ENCODE results near the gene CNMD. TPM values are rescaled to one million over a fixed set of nuclear protein-coding genes. Genes with fewer than 3 reads are reported as not detected.

The CNMD gene
- not detected for total RNA-seq
- long read RNA-seq, result 0 reads

DNA sequence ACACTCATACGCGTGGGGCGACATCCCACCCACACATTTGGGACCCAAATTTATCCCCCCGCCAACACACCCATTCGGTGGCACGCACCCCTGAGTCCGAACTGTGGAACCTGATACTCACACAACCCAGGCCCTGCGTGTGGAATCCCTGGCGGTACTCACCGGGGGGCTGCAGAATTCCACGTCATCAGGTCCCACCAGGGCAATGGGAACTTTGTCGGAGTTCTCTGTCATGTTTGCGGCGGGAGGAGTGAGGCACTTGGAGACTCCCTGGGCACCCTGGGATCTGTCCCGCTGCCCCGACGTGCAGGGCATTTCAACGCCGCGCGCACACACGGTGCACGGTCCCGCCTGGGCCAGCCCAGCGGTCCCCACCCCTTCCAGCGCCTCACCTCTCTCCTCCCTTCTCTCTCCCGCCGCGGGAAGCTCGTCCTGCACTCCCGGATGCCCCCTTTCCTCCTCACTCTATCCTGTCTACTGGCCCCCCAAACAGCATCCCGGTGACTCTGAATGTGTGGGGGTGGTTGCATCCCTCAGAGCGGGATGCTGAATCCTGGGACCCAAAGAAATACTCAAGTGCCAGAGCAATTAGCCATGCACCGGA is at the start of gene CNMD:
CNMD (minus strand) TSS at position 353 of the 604 bp plus-strand sequence; CDS start at position 234, 119 bp downstream.
- Histone ChIP-seq H3K36me3 (no peaks in the 10 kb centered on the region), H3K4me1 (peaks cover 14% of the 10 kb centered on the region), H3K27ac (replicated peaks) (no peak within 1 kb of the TSS), H3K27me3 (ENCODE audit: low read depth) (peaks cover 99% of the 10 kb centered on the region), H3K9me3 (replicated peaks) (peaks cover 7% of the 10 kb centered on the region), H3K4me3 (peak within 1 kb of the TSS; percentile 63)
- intact Hi-C loops (cut with micrococcal nuclease), result no loop called here
- TF ChIP-seq, protein P1, sequence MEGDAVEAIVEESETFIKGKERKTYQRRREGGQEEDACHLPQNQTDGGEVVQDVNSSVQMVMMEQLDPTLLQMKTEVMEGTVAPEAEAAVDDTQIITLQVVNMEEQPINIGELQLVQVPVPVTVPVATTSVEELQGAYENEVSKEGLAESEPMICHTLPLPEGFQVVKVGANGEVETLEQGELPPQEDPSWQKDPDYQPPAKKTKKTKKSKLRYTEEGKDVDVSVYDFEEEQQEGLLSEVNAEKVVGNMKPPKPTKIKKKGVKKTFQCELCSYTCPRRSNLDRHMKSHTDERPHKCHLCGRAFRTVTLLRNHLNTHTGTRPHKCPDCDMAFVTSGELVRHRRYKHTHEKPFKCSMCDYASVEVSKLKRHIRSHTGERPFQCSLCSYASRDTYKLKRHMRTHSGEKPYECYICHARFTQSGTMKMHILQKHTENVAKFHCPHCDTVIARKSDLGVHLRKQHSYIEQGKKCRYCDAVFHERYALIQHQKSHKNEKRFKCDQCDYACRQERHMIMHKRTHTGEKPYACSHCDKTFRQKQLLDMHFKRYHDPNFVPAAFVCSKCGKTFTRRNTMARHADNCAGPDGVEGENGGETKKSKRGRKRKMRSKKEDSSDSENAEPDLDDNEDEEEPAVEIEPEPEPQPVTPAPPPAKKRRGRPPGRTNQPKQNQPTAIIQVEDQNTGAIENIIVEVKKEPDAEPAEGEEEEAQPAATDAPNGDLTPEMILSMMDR (IDR thresholded peaks at IDR 0.05; ENCODE audit: borderline replicate concordance), result no peak
- DNase-seq, result no peak

DNA sequence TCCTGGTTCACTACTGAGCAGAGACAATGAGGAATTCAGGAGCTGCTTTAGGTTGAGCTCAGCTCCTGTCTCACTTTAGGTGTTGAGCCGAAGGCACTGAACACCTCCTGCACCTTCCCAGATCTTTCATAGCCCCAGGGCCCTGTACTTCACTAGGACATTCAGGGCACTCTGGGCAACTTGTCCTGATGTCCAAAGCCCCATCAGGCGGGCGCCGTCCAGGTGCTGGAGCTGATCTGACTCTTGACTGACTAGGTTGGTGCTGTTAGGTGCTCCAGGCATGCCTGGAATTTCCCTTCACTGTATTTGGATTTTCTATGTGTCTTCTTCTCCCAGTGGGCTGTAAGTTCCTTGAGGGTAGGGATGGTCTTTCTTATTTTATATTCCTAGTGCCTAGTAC is 48.4 kb upstream of the CNMD start:
- no peaks in the 10 kb centered on the region for H3K36me3 ChIP-seq
- peaks cover 52% of the 10 kb centered on the region for H3K27me3 ChIP-seq (ENCODE audit: low read depth)
- no peak overlapping the region for H3K4me3 ChIP-seq
- DNase-seq, result no peak
- no peaks in the 10 kb centered on the region for H3K4me1 ChIP-seq
- no peak overlapping the region for H3K27ac ChIP-seq (replicated peaks)
- intact Hi-C loops (cut with micrococcal nuclease), result no loop called here
- TF ChIP-seq, protein P1 (IDR thresholded peaks at IDR 0.05; ENCODE audit: borderline replicate concordance), result no peak
- H3K9me3 ChIP-seq (replicated peaks), result no peaks in the 10 kb centered on the region

DNA sequence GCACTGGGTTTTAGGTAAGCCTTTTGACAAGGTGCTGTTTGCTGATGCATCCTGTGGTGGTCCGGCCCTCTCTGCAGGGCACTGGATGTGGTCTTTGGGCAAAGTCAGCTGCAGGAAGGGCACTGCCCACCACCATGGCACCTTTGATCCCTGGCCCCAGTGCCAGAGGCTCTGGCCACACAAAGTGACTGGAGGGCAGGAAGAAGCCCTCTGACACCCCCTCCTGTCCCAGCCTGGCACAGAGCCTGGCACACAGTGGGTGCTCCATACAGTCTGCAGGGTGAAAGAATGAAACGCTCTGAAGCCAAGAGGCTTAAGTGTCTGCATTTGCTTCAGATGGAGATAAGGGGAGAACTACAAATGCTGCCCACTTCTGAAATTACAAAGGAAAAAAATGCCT is 47.6 kb upstream of the CNMD start:
- Histone ChIP-seq H3K27me3 (ENCODE audit: low read depth) (peaks cover 52% of the 10 kb centered on the region), H3K27ac (replicated peaks) (no peak overlapping the region), H3K4me3 (no peak overlapping the region), H3K4me1 (no peaks in the 10 kb centered on the region), H3K9me3 (replicated peaks) (no peaks in the 10 kb centered on the region), H3K36me3 (no peaks in the 10 kb centered on the region)
- TF ChIP-seq, protein P1 (IDR thresholded peaks at IDR 0.05; ENCODE audit: borderline replicate concordance), result no peak
- intact Hi-C loops (cut with micrococcal nuclease), result no loop called here
- no peak for DNase-seq

DNA sequence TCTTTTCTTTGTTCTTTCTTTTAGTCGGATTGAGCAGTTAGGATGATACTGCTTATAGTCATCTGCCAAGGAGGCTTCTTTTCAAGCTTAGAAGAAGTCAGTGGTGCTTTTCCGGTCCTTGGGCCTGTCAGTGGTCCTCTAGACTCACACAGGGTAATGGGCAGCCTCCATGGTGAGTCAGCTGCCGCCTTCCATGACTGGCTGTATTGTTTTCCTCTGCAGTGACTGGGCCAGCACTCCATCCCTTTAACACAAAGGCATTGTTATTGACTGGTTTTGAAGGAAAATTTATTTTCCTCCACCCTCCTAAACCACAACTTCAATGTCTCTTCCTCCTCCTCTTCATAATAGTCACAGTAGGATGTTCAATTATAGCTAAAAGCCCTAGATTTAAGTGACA is 47.1 kb upstream of the CNMD start:
- no peak overlapping the region for H3K4me3 ChIP-seq
- no peaks in the 10 kb centered on the region for H3K9me3 ChIP-seq (replicated peaks)
- H3K27me3 ChIP-seq (ENCODE audit: low read depth), result peaks cover 52% of the 10 kb centered on the region
- intact Hi-C loops (cut with micrococcal nuclease), result no loop called here
- H3K27ac ChIP-seq (replicated peaks), result no peak overlapping the region
- TF ChIP-seq, protein P1 (IDR thresholded peaks at IDR 0.05; ENCODE audit: borderline replicate concordance), result no peak
- DNase-seq, result no peak
- H3K4me1 ChIP-seq, result no peaks in the 10 kb centered on the region
- H3K36me3 ChIP-seq, result no peaks in the 10 kb centered on the region

DNA sequence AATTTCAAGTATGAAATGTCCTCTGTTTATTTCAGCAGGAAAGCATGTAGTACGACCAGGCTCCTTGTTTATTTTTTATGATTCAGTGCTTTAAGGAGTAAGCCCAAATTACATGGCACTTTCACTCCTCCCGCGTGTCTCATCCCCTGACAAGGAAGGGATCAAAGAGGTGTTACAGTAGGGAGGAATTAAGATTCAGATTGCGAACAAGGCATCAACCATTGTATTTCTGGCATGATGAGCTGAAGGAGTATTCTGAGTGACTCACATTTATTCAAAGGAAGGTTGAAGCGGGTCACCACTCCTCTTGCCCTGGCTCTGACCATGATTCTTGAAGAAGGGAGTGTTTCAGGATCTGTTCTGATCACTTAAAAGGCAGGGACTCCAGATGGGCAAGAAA is 46.1 kb upstream of the CNMD start:
- intact Hi-C loops (cut with micrococcal nuclease), result no loop called here
- H3K4me1 ChIP-seq, result no peaks in the 10 kb centered on the region
- no peaks in the 10 kb centered on the region for H3K36me3 ChIP-seq
- H3K4me3 ChIP-seq, result no peak overlapping the region
- DNase-seq, result no peak
- H3K9me3 ChIP-seq (replicated peaks), result no peaks in the 10 kb centered on the region
- peaks cover 52% of the 10 kb centered on the region for H3K27me3 ChIP-seq (ENCODE audit: low read depth)
- TF ChIP-seq, protein P1 (IDR thresholded peaks at IDR 0.05; ENCODE audit: borderline replicate concordance), result no peak
- no peak overlapping the region for H3K27ac ChIP-seq (replicated peaks)

Data from left ventricle myocardium inferior (tissue), 1 donor.